Measurements from ENCODE around the gene AVPR1B.
A peak's percentile ranks its signal among the peaks of the same experiment; 100 is the strongest.

The AVPR1B gene, protein sequence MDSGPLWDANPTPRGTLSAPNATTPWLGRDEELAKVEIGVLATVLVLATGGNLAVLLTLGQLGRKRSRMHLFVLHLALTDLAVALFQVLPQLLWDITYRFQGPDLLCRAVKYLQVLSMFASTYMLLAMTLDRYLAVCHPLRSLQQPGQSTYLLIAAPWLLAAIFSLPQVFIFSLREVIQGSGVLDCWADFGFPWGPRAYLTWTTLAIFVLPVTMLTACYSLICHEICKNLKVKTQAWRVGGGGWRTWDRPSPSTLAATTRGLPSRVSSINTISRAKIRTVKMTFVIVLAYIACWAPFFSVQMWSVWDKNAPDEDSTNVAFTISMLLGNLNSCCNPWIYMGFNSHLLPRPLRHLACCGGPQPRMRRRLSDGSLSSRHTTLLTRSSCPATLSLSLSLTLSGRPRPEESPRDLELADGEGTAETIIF

GRCh38 chr1:206117151-206117948 lies at the start of gene AVPR1B:
TSS of gene AVPR1B (minus strand) at chr1:206117388. CDS start at chr1:206116890, 498 bp downstream.
- no peak for TF ChIP-seq GATA1 (IDR thresholded peaks at IDR 0.05; ENCODE audit: low read depth, low read length)
- TF ChIP-seq POLR2A (IDR thresholded peaks at IDR 0.05; ENCODE audit: low read length) = no peak
- peak in 1 of 2 experiments; percentile 13 for DNase-seq

- no peak for TF ChIP-seq POLR2A (IDR thresholded peaks at IDR 0.05; ENCODE audit: low read length)
- TF ChIP-seq GATA1 (IDR thresholded peaks at IDR 0.05; ENCODE audit: low read depth, low read length) = no peak
- no peak for DNase-seq
Observed at GRCh38 chr1:206145771-206146290, 28.6 kb upstream of the AVPR1B start.

GRCh38 chr1:206144605-206145004 lies 27.4 kb upstream of the AVPR1B start:
- TF ChIP-seq POLR2A (IDR thresholded peaks at IDR 0.05; ENCODE audit: low read length) = no peak
- no peak for DNase-seq

GRCh38 chr1:206143537-206144172 lies 26.5 kb upstream of the AVPR1B start:
- DNase-seq = no peak
- no peak for TF ChIP-seq POLR2A (IDR thresholded peaks at IDR 0.05; ENCODE audit: low read length)
- no peak for TF ChIP-seq GATA1 (IDR thresholded peaks at IDR 0.05; ENCODE audit: low read depth, low read length)

DNA sequence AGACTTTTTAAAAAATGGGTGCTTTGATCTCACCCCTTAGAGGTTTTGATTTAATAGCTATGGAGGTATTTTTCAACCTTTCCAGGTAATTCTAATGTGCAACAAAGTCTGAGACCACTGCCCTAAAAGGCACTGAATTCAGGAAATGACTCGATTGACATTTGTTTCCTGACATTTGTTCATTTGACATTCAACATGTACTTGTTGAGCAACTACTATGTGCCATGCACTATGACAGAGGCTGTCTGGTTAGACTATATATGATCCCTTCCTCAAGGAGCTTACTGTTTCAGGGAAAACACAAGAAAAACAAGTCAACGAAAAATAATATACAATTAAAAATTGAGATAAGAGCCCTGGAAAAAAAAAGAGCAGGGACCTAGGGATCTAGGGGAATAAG lies 25.6 kb upstream of the AVPR1B start:
- TF ChIP-seq POLR2A (IDR thresholded peaks at IDR 0.05; ENCODE audit: low read length) (no peak), GATA1 (IDR thresholded peaks at IDR 0.05; ENCODE audit: low read depth, low read length) (no peak)
- no peak for DNase-seq

DNA sequence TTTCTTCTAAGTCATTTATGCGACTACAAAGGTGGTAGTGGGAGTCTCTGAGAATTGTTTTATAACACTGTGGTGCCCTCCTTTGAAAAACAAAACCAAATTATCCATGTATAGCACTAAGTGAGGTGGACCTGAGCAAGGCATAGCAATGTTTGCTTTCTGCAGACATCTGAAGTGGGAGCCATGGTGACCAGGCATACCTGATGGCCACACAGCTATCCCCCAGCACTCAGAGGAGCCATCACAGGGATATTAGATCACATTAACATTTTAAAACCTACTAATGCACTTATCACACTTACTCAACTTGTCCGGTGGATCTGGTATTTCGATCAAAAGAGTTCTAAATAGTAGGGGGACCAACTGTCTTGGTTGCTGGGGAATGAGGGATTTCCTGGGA lies 24.8 kb upstream of the AVPR1B start:
- DNase-seq = no peak
- TF ChIP-seq GATA1 (IDR thresholded peaks at IDR 0.05; ENCODE audit: low read depth, low read length) (no peak), POLR2A (IDR thresholded peaks at IDR 0.05; ENCODE audit: low read length) (no peak)

GRCh38 chr1:206136241-206136640 lies 19.1 kb upstream of the AVPR1B start:
- no peak for DNase-seq
- TF ChIP-seq POLR2A (IDR thresholded peaks at IDR 0.05; ENCODE audit: low read length) (no peak), GATA1 (IDR thresholded peaks at IDR 0.05; ENCODE audit: low read depth, low read length) (no peak)

- TF ChIP-seq POLR2A (IDR thresholded peaks at IDR 0.05; ENCODE audit: low read length) = no peak
- no peak for TF ChIP-seq GATA1 (IDR thresholded peaks at IDR 0.05; ENCODE audit: low read depth, low read length)
- no peak for DNase-seq
Observed at GRCh38 chr1:206135248-206135647, 18.1 kb upstream of the AVPR1B start.

- no peak for DNase-seq
- TF ChIP-seq POLR2A (IDR thresholded peaks at IDR 0.05; ENCODE audit: low read length) (no peak), GATA1 (IDR thresholded peaks at IDR 0.05; ENCODE audit: low read depth, low read length) (no peak)
Observed at GRCh38 chr1:206133751-206134415, 16.7 kb upstream of the AVPR1B start.

DNA sequence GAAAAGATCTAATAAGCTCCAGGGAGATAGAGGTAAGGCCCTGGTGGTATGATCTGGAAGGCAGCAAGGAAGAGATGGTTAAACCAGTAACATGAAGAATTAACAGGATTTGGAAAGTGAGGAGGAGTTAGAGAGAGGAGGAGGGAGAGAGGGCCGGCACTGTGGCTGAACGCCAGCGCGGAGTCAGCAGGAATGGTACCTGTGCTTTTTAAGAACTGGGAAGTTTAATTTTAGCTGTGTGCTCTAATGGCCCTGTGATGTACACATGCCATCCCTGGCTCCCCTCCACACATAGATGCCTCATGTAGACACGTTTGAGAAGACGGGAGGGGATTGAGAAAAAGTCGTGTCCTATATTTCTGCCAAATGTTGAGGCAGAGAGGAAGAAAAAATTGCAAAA lies 13.8 kb upstream of the AVPR1B start:
- no peak for TF ChIP-seq GATA1 (IDR thresholded peaks at IDR 0.05; ENCODE audit: low read depth, low read length)
- no peak for TF ChIP-seq POLR2A (IDR thresholded peaks at IDR 0.05; ENCODE audit: low read length)
- DNase-seq = no peak

DNA sequence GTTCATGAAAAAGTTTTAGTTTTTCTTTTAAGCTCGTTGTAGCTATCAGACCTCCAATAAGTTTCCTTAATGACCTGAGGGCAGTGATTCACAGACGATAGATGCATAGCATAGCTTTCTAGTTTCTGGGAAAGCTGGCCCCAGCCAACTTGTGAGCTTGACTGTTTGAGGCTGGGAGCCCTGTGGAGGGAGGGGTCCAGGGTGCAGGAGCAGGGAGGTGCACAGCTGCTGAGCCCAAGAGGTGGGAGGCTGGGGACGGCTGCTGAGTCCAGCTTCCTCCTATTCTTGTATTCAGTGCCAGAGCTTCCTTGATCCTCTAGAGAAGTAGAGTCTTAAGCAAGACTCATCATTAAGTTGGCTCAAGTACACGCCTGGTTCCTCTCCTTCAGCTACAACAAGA lies 11.0 kb upstream of the AVPR1B start:
- no peak for DNase-seq
- TF ChIP-seq POLR2A (IDR thresholded peaks at IDR 0.05; ENCODE audit: low read length) = no peak
- no peak for TF ChIP-seq GATA1 (IDR thresholded peaks at IDR 0.05; ENCODE audit: low read depth, low read length)

DNA sequence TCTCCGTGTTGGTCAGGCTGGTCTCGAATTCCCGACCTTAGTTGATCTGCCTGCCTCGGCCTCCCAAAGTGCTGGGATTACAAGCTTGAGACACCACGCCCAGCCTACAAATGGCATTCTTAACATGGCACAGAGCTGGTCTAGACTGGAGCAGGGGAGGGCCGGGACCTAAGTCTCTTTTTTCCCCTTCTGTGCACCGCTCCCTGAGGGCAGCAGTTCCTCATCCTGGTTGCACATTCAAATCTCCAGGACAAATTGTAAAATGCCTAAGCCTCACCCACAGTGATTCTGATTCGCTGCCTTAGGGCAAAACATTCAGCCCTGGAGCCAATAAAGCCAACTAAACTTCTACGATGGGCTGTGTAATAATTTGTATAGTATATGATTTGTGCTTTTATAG lies 10.1 kb upstream of the AVPR1B start:
- TF ChIP-seq GATA1 (IDR thresholded peaks at IDR 0.05; ENCODE audit: low read depth, low read length) (no peak), POLR2A (IDR thresholded peaks at IDR 0.05; ENCODE audit: low read length) (no peak)
- no peak for DNase-seq

- DNase-seq = no peak
- TF ChIP-seq GATA1 (IDR thresholded peaks at IDR 0.05; ENCODE audit: low read depth, low read length) = no peak
Observed at GRCh38 chr1:206125346-206125745, 8.2 kb upstream of the AVPR1B start.

- TF ChIP-seq GATA1 (IDR thresholded peaks at IDR 0.05; ENCODE audit: low read depth, low read length) (no peak), POLR2A (IDR thresholded peaks at IDR 0.05; ENCODE audit: low read length) (no peak)
- no peak for DNase-seq
Observed at GRCh38 chr1:206122686-206123085, 5.5 kb upstream of the AVPR1B start.
